Daoy (cell line): ENCODE measurements around the gene PPP6C. TPM values are rescaled to one million over a fixed set of nuclear protein-coding genes. Genes with fewer than 3 reads are reported as not detected.
A peak's percentile ranks its signal among the peaks of the same experiment; 100 is the strongest.
"Not testable (repeated sequence)": the region's sequence is repeated elsewhere in the genome, so short reads cannot be mapped to it uniquely, and the experiment has no call there.

ENCODE experiments used
- DNase-seq: peaks from one replicate; pipeline ENCODE4 v3.0.0-alpha.2; 2015; ENCODE audit warnings: low read depth
- total RNA-seq: library from RNA; depleted of rRNA; stranded (reverse); fragments of >200 nt; shearing (Covaris generic); gene quantifications from 2 replicates; pipeline ENCODE4 v1.2.3, GENCODE V29; 2014; rRNA removed

The PPP6C gene
- 59.9 and 67.7 TPM in 2 replicates for total RNA-seq

DNA sequence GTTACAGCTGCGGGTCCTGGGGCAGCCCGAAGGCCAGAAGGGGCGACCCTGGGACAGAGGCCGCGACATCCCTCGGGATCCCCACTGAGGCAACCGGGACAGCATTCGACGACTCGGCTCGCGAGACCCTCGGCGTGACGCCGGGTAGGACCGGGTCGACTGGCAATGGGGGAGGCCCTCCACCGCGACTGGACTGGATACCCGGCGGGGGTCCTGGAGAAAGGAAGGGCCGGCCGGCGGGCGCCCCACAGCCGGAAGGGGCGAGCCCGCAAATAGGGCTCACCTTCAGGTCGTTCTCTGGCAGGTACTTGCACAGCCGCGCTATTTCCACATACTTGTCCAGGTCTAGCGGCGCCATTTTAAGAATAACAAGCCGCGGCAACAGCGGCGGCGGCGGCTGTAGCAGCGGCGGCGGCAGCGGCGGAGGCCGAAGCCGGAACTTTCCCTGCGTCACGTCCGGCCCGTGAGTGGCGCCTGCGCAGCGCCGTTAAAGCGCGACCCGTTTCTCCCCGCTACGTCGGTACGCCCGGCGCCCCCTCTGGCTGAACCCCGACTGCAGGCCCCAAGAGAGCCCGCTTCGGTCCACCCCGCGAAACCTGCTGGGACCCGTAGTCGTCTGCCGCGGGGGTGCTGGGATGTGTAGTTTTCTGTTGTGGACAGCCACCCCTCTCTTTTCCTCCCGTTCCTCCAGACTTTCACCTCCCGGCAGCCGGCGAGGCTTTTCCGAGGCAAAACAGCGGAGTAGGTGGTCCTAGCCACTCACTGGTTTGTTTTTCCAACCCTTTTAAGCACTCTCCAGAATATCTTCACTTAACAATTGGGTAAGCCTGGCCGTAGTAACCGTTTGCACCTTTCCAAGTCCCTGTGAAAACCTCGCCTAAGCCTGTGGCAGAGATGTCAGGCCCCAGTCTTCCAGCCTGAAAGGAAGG lies at the start of gene PPP6C:
TSS of gene PPP6C (minus strand) at position 443 of the 929 bp plus-strand sequence. CDS start at position 358, 85 bp downstream.
- DNase-seq: peak; percentile 99

DNA sequence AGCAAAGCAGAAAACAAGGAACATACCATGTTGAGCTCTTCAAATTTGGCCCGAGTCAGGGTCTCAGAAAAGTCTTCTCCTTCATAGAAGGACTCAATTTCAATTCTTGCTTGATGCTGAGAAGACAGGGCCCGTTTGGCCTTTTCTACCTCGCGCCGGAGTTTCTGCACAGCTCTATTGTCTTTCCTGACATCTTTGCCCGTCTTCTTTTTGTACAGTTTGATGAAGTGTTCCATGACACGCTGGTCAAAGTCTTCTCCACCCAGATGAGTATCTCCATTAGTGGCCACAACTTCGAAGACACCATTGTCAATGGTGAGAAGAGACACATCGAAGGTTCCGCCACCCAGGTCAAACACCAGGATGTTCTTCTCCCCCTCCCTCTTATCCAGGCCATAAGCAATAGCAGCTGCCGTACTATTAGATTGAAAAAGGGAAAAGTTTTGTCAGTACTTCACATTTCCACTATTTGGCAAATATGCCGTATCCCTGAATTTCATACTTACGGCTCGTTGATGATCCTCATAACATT lies 49.4 kb upstream of the PPP6C start:
- no peak for DNase-seq

GRCh38 chr9:125238127-125238914 lies 48.7 kb upstream of the PPP6C start:
- no peak for DNase-seq

GRCh38 chr9:125236520-125237159 lies 47.0 kb upstream of the PPP6C start:
- not testable (repeated sequence) for DNase-seq

DNA sequence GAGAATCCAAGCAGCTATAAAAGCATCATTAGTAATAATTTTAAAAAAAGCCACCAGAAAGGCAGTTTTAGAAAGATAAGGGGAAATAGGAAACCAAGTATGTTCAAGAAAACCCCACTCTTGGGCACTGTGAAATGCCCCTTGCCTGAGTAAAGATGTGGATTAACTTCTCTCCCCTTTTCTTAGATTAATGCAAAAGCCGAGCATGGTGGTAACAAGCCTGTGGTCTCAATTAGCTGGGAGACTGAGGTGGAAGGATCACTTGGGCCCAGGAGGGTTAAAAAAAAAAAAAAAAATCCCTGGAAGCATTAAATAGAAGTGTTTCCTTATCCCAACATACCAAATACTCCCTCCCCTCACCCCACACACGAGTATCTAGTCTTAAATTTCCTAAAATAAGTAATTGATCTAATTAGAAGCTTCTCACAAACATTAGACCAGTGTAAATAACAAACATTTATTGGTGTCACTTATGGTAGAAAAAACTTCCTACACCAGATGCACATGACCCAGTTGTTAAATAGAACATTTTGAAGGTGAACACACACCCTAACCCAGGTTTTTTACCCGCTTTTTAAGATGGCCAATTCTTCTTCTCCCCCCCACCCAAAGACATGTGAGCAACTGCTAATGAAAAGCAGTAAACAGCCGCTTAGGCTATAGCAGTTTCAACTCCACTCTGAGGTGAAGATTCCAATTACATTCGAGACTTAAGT lies 46.4 kb upstream of the PPP6C start:
- DNase-seq: no peak

DNA sequence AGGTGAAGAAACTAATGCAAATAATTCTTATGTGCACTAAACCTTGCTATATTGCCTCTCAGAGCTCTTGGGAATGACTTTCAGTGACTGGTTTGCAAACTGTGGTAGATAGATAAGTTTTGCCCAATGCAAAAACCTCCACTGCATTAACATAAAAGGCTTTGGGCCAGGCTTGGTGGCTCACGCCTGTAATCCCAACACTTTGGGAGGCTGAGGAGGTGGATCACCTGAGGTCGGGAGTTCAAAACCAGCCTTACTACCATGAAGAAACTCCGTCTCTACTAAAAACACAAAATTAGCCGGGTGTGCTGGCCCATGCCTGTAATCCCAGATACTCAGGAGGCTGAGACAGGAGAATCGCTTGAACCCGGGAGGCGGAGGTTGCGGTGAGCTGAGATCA lies 44.5 kb upstream of the PPP6C start:
- not testable (repeated sequence) for DNase-seq

DNA sequence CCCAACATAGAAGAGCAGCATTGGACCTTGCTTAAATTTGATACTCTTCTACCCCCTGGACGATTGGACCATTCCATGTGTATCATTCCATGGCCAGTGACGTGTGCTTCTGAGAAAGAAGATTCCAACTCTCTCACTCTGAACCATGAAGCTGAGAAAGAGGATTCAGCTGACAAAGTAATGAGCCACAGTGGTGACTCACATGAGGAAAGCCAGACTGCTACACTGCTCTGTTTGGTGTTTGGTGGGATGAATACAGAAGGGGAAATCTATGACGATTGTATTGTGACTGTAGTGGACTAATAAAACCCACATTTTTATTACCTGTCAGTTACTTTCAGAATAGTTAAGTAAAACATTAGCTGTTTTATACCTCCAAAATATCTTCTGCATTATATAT lies 44.1 kb upstream of the PPP6C start:
- DNase-seq: peak; percentile 91

- no peak for DNase-seq
Measured at GRCh38 chr9:125227761-125228160, 38.2 kb upstream of the PPP6C start.

GRCh38 chr9:125224858-125225257 lies 35.3 kb upstream of the PPP6C start:
- DNase-seq: not testable (repeated sequence)

- no peak for DNase-seq
Measured at GRCh38 chr9:125218621-125219020, 29.0 kb upstream of the PPP6C start.

DNA sequence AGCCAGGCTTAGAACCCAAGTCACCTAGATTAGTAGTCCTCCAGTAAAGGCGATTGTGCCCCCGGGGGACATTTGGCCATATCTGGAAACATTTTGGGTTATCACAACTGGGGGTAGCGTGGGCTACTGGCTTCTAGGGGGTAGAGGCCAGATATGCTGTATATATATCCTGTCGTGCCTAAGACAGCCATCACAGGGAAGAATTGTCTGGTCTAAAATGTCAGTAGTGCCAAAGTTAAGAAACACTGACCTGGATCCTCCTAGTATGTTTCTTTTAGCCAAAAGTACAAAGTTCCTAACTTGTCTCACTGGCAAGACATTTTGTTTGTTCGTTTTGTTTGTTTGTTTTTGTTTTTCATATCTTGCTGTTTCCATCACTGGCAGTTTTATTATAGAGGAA lies 24.6 kb upstream of the PPP6C start:
- no peak for DNase-seq

- DNase-seq: no peak
Measured at GRCh38 chr9:125204477-125204876, 14.9 kb upstream of the PPP6C start.

GRCh38 chr9:125202846-125203618 lies 13.4 kb upstream of the PPP6C start:
- DNase-seq: no peak

DNA sequence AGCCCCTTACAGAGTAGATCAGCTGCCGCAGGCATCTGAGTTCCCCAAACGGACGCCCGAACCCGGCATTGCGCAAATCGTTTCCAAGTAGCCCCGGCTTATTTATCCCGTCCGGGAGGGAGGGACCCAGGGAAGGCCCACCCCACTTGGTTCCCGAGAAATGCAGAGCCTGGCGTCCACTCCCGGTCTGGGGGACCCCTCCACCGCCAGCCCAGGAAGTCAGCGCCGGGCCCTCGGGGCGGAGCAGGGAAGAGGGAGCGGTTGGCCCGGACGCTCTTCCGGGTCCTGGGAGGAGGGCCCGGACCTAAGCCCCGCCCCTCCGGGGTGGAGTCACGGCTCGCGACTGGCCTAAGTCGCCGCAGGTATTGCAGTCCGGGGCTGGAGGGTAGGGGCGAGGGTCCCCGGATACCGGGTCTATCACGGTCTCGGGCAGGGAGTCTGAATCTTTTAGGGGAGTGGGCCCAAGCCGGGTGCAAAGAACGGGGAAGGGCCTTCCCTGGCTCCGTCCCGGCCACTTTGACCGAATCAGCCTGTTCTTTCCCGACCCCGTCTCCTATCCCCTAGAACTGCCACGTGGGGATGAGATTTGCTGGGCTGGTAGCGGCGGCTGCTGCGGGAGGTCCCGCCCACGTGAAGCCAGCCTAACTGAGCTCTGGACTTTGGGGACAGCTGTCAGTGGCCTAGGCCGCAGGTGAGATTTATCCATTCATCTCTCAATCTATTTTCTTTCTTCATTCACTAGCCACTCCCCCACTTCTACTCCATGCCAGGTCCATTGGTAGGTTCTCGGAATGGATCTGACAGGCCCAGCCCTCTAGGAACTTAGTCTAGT lies 10.8 kb upstream of the PPP6C start, which contains the start of gene RABEPK:
TSS of gene RABEPK (plus strand) at position 327 of the 832 bp plus-strand sequence. CDS start 2,472 bp downstream, outside the sequence.
- DNase-seq: peak; percentile 98

- not testable (repeated sequence) for DNase-seq
Measured at GRCh38 chr9:125195591-125195990, 6.0 kb upstream of the PPP6C start.

GRCh38 chr9:125194466-125194865 lies 4.9 kb upstream of the PPP6C start:
- not testable (repeated sequence) for DNase-seq

DNA sequence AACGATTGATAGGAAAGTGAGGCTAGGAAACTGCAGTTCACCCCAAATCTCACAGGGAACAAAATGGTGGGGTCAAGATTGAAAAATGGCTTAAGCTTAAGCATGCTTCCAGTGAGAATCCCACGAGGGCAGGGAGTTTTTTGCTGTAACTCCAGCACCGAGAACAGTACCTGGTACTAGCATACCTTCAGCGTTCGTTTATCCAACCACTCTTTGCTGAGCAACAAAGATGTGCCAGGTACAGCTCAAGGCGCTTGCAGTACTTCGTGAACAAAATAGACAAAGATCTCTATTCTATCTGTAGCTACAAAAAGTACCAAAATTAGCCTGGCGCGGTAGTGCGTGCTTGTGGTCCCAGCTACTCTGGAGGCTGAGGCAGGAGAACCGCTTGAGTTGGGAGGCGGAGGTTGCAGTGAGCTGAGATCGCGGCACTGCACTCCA lies 778 bp upstream of the PPP6C start:
- no peak for DNase-seq

DNA sequence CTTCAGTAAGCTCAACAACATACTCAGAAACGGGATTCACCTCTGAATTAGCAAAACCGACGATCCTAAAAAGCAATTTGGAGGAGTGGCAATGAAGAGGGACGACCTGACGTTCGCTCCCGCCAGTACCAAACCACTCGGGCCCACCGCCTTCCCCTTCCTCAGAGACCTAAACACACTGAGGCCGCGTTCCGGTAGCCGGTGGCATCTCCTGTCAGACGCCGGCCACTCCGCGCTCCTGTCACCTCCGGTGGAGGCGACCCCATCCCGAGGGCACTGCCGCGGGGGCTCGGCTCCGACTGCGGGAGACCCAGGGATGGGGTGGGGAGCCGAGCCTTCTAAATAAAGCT lies 617 bp downstream of the PPP6C start:
- DNase-seq: peak; percentile 24

DNA sequence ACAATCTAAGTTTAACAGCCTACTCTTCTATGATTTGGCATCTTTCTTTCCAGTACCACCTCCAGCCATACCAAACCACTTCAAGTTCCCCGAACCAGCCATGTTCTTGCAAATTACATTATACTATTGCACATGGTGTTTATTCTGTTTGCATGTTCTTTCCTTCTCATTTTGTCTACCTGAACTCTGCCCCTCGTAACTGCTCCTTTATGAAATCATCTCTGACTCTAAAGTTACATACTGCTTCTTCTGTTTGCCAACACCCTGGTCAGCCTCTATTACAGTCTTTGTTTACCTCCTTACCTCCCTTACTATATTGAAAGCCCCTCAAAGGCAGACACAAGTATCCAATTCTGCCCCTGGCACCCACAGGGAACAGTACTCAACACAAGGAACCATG lies 6.0 kb downstream of the PPP6C start:
- no peak for DNase-seq
